Measurements from ENCODE around the gene BID.
A peak's percentile ranks its signal among the peaks of the same experiment; 100 is the strongest.

Gene BID

GRCh38 chr22:17706947-17707346 lies 67.3 kb downstream of the BID start:
- ChIA-PET CTCF (interaction anchor here (1.2 to 3.0 kb wide), 8 partner anchors 9 to 78 kb away, joined by 3 to 9 read pairs (median 4); no protein-coding TSS in a partner anchor), POLR2A (no interaction called here)
- DNase-seq (ENCODE audit: extremely low spot score): no peak
- no peak for TF ChIP-seq CTCF (IDR thresholded peaks at IDR 0.05; ENCODE audit: control extremely low read depth, extremely low read depth, low read depth, missing control alignments)

- TF ChIP-seq CTCF (IDR thresholded peaks at IDR 0.05; ENCODE audit: control extremely low read depth, extremely low read depth, low read depth, missing control alignments): no peak
- POLR2A ChIA-PET: no interaction called here
- CTCF ChIA-PET: interaction anchor here (1.2 to 3.0 kb wide), 7 partner anchors 10 to 79 kb away, joined by 3 to 9 read pairs (median 4); no protein-coding TSS in a partner anchor
- DNase-seq (ENCODE audit: extremely low spot score): peak; percentile 68
Measured at GRCh38 chr22:17705951-17706900, 68.0 kb downstream of the BID start.

- no peak for DNase-seq (ENCODE audit: extremely low spot score)
- CTCF ChIA-PET: interaction anchor here (2.3 to 3.0 kb wide), 2 partner anchors 29 to 37 kb away, joined by 5 to 9 read pairs; no protein-coding TSS in a partner anchor
- TF ChIP-seq CTCF (IDR thresholded peaks at IDR 0.05; ENCODE audit: control extremely low read depth, extremely low read depth, low read depth, missing control alignments): no peak
- POLR2A ChIA-PET: no interaction called here
Measured at GRCh38 chr22:17705546-17705945, 68.7 kb downstream of the BID start.

GRCh38 chr22:17703811-17704210 lies 70.5 kb downstream of the BID start:
- TF ChIP-seq CTCF (IDR thresholded peaks at IDR 0.05; ENCODE audit: control extremely low read depth, extremely low read depth, low read depth, missing control alignments): no peak
- no peak for DNase-seq (ENCODE audit: extremely low spot score)
- POLR2A ChIA-PET: no interaction called here
- CTCF ChIA-PET: interaction anchor here (1.0 kb wide), 1 partner anchor 12 kb away, joined by 3 read pairs; no protein-coding TSS in a partner anchor

- no peak for DNase-seq (ENCODE audit: extremely low spot score)
- ChIA-PET POLR2A (no interaction called here), CTCF (no interaction called here)
- no peak for TF ChIP-seq CTCF (IDR thresholded peaks at IDR 0.05; ENCODE audit: control extremely low read depth, extremely low read depth, low read depth, missing control alignments)
Measured at GRCh38 chr22:17700778-17701177, 73.5 kb downstream of the BID start.

GRCh38 chr22:17699696-17700340 lies 74.5 kb downstream of the BID start:
- TF ChIP-seq CTCF (IDR thresholded peaks at IDR 0.05; ENCODE audit: control extremely low read depth, extremely low read depth, low read depth, missing control alignments): no peak
- CTCF ChIA-PET: interaction anchor here (1.3 kb wide), 1 partner anchor 11 kb away, joined by 5 read pairs; no protein-coding TSS in a partner anchor
- POLR2A ChIA-PET: no interaction called here
- DNase-seq (ENCODE audit: extremely low spot score): no peak

All from GM10248 (cell line).